B cell (primary cell): ENCODE data around the gene C4BPB. TPM values are rescaled to one million over a fixed set of nuclear protein-coding genes. Genes with fewer than 3 reads are reported as not detected.

ENCODE experiments used
- ATAC-seq: fragments of 200-7000 bp; cut with Tn5 transposase; one replicate; pipeline ENCODE4 v1.10.0; 2021; ENCODE audit warnings: low read depth, mild to moderate bottlenecking, moderate number of reproducible peaks, moderate library complexity
- CTCF ChIA-PET: fragments of 350-600 bp; sonication (Branson Sonifier 250); formaldehyde crosslinking; loops from one replicate; lab custom pipeline; 2021; ENCODE audit warnings: antibody characterized with exemption, inconsistent platforms; lab: Charles Lee
- POLR2A ChIA-PET: fragments of 350-600 bp; sonication (Branson Sonifier 250); formaldehyde crosslinking; loops from one replicate; lab custom pipeline; 2021; ENCODE audit warnings: antibody characterized with exemption; lab: Charles Lee
- DNase-seq: peaks from one replicate; pipeline ENCODE4 v3.0.0; 2013
- H2AFZ ChIP-seq: 2 replicates; pipeline ENCODE4 v1.6.1; 2012; ENCODE audit warnings: mild to moderate bottlenecking, low read depth, low read length; ENCODE audit not compliant: insufficient read depth, poor library complexity, severe bottlenecking
- H3K27ac ChIP-seq, 2 donors: 1 replicate in 1 of 2; 2 replicates in 1 of 2; pipeline ENCODE4 v1.5.1; 2012 to 2013; ENCODE audit warnings: low read length in 2 of 2, mild to moderate bottlenecking in 2 of 2, moderate library complexity in 1 of 2
- H3K27me3 ChIP-seq, 4 experiments: fragments of 200-600 bp in 1 of 4; sonication (generic) in 1 of 4; replicated peaks in 1 of 4; 1 replicate in 2 of 4; 2 replicates in 2 of 4; pipeline versions ENCODE4 v1.6.1 to v1.7.0; 2013 to 2016; ENCODE audit warnings: low read length in 3 of 4, mild to moderate bottlenecking in 2 of 4, mixed read lengths in 1 of 4, moderate library complexity in 1 of 4; ENCODE audit not compliant: insufficient read depth in 4 of 4, control insufficient read depth in 3 of 4; ENCODE audit errors: control extremely low read depth in 1 of 4
- H3K36me3 ChIP-seq, 2 experiments: replicated peaks in 1 of 2; 1 replicate in 1 of 2; 2 replicates in 1 of 2; pipeline versions ENCODE4 v1.6.1 to v1.7.1; 2013; ENCODE audit warnings: low read length in 1 of 2; ENCODE audit not compliant: insufficient read depth in 2 of 2, control insufficient read depth in 1 of 2; ENCODE audit errors: control extremely low read depth in 1 of 2, extremely low read depth in 1 of 2
- H3K4me1 ChIP-seq, 2 donors: fragments of 200-600 bp in 1 of 2; sonication (generic) in 1 of 2; 1 replicate in 1 of 2; 2 replicates in 1 of 2; pipeline versions ENCODE4 v1.5.1 to v1.6.1; 2013 to 2017; ENCODE audit warnings: low read length in 2 of 2; ENCODE audit not compliant: control insufficient read depth in 2 of 2, insufficient read depth in 2 of 2
- H3K4me2 ChIP-seq: replicated peaks from 2 replicates; pipeline ENCODE3; 2012; ENCODE audit warnings: mild to moderate bottlenecking, low read depth, low read length; ENCODE audit not compliant: poor library complexity, severe bottlenecking
- H3K4me3 ChIP-seq, 5 experiments: fragments of 200-600 bp in 1 of 5; sonication (generic) in 1 of 5; 1 replicate in 3 of 5; 2 replicates in 2 of 5; pipeline versions ENCODE4 v1.5.1 to v1.7.0; 2011 to 2016; ENCODE audit warnings: low read length in 4 of 5, mild to moderate bottlenecking in 4 of 5, low read depth in 2 of 5, control low read depth in 1 of 5, moderate library complexity in 1 of 5; ENCODE audit not compliant: insufficient read depth in 1 of 5; ENCODE audit errors: control extremely low read depth in 1 of 5, extremely low read depth in 1 of 5
- H3K79me2 ChIP-seq: fragments of 200-600 bp; sonication (generic); one replicate; pipeline ENCODE4 v1.6.0; 2016; ENCODE audit warnings: low read length; ENCODE audit not compliant: control insufficient read depth, insufficient read depth
- H3K9ac ChIP-seq: fragments of 200-600 bp; sonication (generic); 2 replicates; pipeline ENCODE4 v1.6.1; 2017; ENCODE audit warnings: mild to moderate bottlenecking, low read length, moderate library complexity
- H3K9me3 ChIP-seq, 3 donors: one replicate each; pipeline versions ENCODE4 v1.6.1 to v1.7.1; 2013; ENCODE audit warnings: low read length in 2 of 3; ENCODE audit not compliant: control insufficient read depth in 2 of 3, insufficient read depth in 1 of 3; ENCODE audit errors: control extremely low read depth in 1 of 3
- H4K20me1 ChIP-seq: 2 replicates; pipeline ENCODE4 v1.6.0; 2012; ENCODE audit warnings: mild to moderate bottlenecking, low read length; ENCODE audit not compliant: insufficient read depth, control insufficient read depth, poor library complexity, severe bottlenecking
- H3K27ac Mint-ChIP-seq: one replicate; pipeline ENCODE4 v1.8.0; 2021; ENCODE audit warnings: mixed read lengths
- H3K27me3 Mint-ChIP-seq: one replicate; pipeline ENCODE4 v1.8.0; 2021; ENCODE audit warnings: mixed read lengths
- H3K4me1 Mint-ChIP-seq: one replicate; pipeline ENCODE4 v1.8.0; 2021; ENCODE audit warnings: mixed read lengths
- H3K4me3 Mint-ChIP-seq: one replicate; pipeline ENCODE4 v1.8.0; 2021; ENCODE audit warnings: mixed read lengths
- H3K9me3 Mint-ChIP-seq: one replicate; pipeline ENCODE4 v1.8.0; 2022; ENCODE audit warnings: mixed read lengths; ENCODE audit not compliant: insufficient read depth
- CTCF ChIP-seq: fragments of 200-600 bp; IDR thresholded peaks from one replicate; pipeline ENCODE4 v1.8.0; 2022; ENCODE audit warnings: antibody characterized with exemption, mild to moderate bottlenecking
- EZH2 ChIP-seq: IDR thresholded peaks from 2 replicates; pipeline ENCODE4 v1.6.1; 2012; ENCODE audit warnings: borderline replicate concordance, low read depth, mild to moderate bottlenecking, moderate library complexity, low read length; ENCODE audit not compliant: insufficient read depth, poor library complexity, severe bottlenecking
- WGBS: methylation state at CpG from one replicate; pipeline ENCODE4 v1.1.5; 2013; ENCODE audit warnings: missing lambda C conversion rate; ENCODE audit not compliant: insufficient coverage; 5-methylcytosine and 5-hydroxymethylcytosine counted together
- intact Hi-C: fragments of 100-400 bp; cut with micrococcal nuclease; formaldehyde crosslinking; loops from one replicate; pipeline ENCODE4 v1.10.0; 2022
- polyA plus RNA-seq: library from polyadenylated mRNA; depleted of rRNA; stranded (reverse); fragments of >200 nt; gene quantifications from 2 replicates; pipeline ENCODE4 v1.2.3, GENCODE V29; 2012
- total RNA-seq, 2 donors: library from RNA; stranded (reverse); fragments of 120-200 nt in 1 of 2; gene quantifications; 1 replicate in 1 of 2; 2 replicates in 1 of 2; pipeline versions ENCODE4 v1.2.3 to v1.2.4, GENCODE V29; 2013 to 2022

The C4BPB gene
- total and polyA plus RNA-seq, 2 donors (not counting 1 experiment from before 2014, with no cell fraction given), result 0.34 TPM; not detected in 1

GRCh38 chr1:207056673-207057072 is 32.0 kb upstream of the C4BPB start:
- no peak overlapping the region for H3K27ac ChIP-seq
- ChIA-PET CTCF (interaction anchor here (1.2 to 1.6 kb wide), 3 partner anchors 27 to 397 kb away, joined by 3 to 5 read pairs (median 3); partner anchors contain the start of gene CR2), POLR2A (no interaction called here)
- Mint-ChIP-seq H3K4me1 (peaks cover 32% of the 10 kb centered on the region), H3K27ac (no peak overlapping the region), H3K9me3 (no peaks in the 10 kb centered on the region), H3K27me3 (no peaks in the 10 kb centered on the region), H3K4me3 (no peak overlapping the region)
- no peaks in the 10 kb centered on the region for H3K27me3 ChIP-seq
- H2AFZ ChIP-seq, result no peak overlapping the region
- no peak overlapping the region for H3K4me3 ChIP-seq
- no peak overlapping the region for H3K4me2 ChIP-seq
- intact Hi-C loops, result loop anchor here (10.0 kb wide), 1 partner anchor 422 kb away; the partner anchor contains the start of gene DYRK3
- DNase-seq (no peak), ATAC-seq (no peak)
- peaks cover 9% of the 10 kb centered on the region for H3K79me2 ChIP-seq
- H3K9me3 ChIP-seq, result no peaks in the 10 kb centered on the region
- peaks cover 0 to 12% of the 10 kb centered on the region in 2 experiments for H3K36me3 ChIP-seq
- peaks cover 28 to 35% of the 10 kb centered on the region in 2 donors for H3K4me1 ChIP-seq
- WGBS, result 76% methylated on average over 4 of the region's 6 CpGs
- TF ChIP-seq CTCF (no peak), EZH2 (no peak)
- no peaks in the 10 kb centered on the region for H4K20me1 ChIP-seq
- no peak overlapping the region for H3K9ac ChIP-seq

- H3K4me3 Mint-ChIP-seq, result no peak overlapping the region
- POLR2A ChIA-PET, result no interaction called here
- Histone ChIP-seq H3K79me2 (no peaks in the 10 kb centered on the region), H4K20me1 (no peaks in the 10 kb centered on the region), H3K36me3 (peaks cover 1 to 28% of the 10 kb centered on the region in 2 experiments), H3K9me3 (no peaks in the 10 kb centered on the region), H3K4me2 (no peak overlapping the region), H3K27ac (no peak overlapping the region), H3K27me3 (no peaks in the 10 kb centered on the region), H3K4me1 (peaks cover 19 to 26% of the 10 kb centered on the region in 2 donors), H3K4me3 (no peak overlapping the region), H2AFZ (no peak overlapping the region), H3K9ac (no peak overlapping the region)
- no peak for TF ChIP-seq CTCF
- TF ChIP-seq EZH2, result no peak
- CTCF ChIA-PET, result no interaction called here
- no peaks in the 10 kb centered on the region for H3K9me3 Mint-ChIP-seq
- ATAC-seq (no peak), DNase-seq (no peak)
- no peaks in the 10 kb centered on the region for H3K27me3 Mint-ChIP-seq
- WGBS, result 100% methylated on average over 2 of the region's 4 CpGs
- H3K27ac Mint-ChIP-seq, result no peak overlapping the region
- peaks cover 19% of the 10 kb centered on the region for H3K4me1 Mint-ChIP-seq
- intact Hi-C loops, result loop anchor here (10.0 kb wide), 1 partner anchor 423 kb away; the partner anchor contains the start of gene DYRK3
Observed at GRCh38 chr1:207058252-207058651, 30.4 kb upstream of the C4BPB start.
